ENCODE measurements around the gene ARFIP1.
"Not testable (repeated sequence)": the region's sequence is repeated elsewhere in the genome, so short reads cannot be mapped to it uniquely, and the experiment has no call there.

The ARFIP1 gene

DNA sequence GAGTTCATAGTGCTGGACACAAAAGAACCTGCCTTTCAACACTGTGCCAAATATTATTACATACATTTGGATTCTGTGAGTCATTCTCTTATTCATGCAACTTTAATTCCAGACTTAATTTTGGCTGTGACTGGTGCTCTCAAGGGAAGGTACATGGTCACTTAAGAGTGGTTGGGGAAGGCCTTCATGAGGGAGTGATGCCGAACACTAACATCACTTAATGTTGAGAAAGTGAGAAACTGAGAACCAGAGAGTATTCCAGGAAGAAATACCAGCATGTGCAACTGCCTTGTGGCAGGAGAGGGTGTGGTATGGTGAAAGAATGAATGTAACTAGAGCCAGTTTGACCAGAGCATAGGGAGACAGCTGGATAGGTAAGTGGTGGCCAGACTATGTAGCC is 114.9 kb downstream of the ARFIP1 start:
- in situ Hi-C loops (cut with MboI; ENCODE audit: low sequenced_read_pairs): no loop called here

GRCh38 chr4:152896811-152897210 is 117.1 kb downstream of the ARFIP1 start:
- in situ Hi-C loops (cut with MboI; ENCODE audit: low sequenced_read_pairs): no loop called here

- in situ Hi-C loops (cut with MboI; ENCODE audit: low sequenced_read_pairs): not testable (repeated sequence)
These were observed 118.4 kb downstream of the ARFIP1 start for GRCh38 chr4:152898133-152898532.

DNA sequence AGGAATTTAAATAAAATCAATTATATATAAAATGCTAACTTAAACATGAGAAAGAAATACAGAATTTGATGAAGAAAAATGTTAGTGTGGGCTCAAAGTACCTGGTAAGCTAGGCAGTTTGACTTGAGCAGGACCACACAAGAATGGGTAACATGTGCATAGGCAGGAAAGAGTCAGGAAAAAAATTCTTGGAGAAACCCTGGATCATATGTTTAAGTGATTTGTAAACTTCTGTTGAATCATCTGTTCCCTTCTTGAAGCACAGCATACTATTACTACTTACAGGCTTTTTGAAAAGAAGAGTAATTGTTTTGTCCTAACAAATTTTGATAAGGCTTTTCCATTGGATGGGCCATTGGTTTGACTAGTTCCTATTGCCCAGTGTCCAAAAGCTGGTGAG is 118.9 kb downstream of the ARFIP1 start:
- in situ Hi-C loops (cut with MboI; ENCODE audit: low sequenced_read_pairs): no loop called here

DNA sequence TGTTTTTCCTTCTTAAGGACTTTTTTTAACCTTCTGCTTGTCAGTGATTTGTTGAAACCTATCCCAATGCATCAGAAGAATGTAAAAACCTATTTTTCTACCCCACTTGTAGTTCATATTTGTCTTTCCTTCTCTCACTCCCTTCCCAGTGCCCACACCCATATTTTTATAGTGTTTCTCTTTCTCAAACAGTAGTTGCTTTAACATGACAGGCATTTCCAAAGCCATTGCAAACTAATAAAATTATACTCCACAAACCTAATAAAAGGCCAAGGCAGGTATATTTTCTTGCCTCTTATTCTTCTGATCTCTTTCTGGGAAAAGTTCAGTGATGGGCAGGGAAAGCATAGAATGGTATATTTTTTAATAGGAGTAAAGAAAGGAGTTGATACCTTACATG is 120.6 kb downstream of the ARFIP1 start:
- in situ Hi-C loops (cut with MboI; ENCODE audit: low sequenced_read_pairs): no loop called here

DNA sequence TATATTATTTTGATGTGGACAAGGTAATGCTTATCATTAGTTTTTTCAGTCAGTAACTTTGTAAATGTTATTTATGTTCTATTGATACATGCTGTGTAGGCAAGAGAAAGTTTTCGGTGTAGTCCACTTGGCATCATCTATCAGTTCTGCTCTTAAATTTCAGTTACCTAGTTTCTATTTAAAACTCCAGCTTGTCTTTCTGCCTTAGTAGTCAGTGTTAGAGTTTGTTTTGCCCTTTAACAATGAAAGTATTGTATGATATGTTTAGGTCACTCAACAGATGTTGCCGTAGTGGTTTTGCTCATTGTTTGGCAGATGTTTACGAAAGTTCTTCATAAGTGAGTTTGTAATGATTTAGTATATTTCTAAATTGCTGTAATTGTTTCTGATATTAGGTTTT is 121.5 kb downstream of the ARFIP1 start:
- in situ Hi-C loops (cut with MboI; ENCODE audit: low sequenced_read_pairs): no loop called here

GRCh38 chr4:152903658-152904057 is 123.9 kb downstream of the ARFIP1 start:
- in situ Hi-C loops (cut with MboI; ENCODE audit: low sequenced_read_pairs): no loop called here

- in situ Hi-C loops (cut with MboI; ENCODE audit: low sequenced_read_pairs): no loop called here
These were observed 130.1 kb downstream of the ARFIP1 start for GRCh38 chr4:152909901-152910300.

DNA sequence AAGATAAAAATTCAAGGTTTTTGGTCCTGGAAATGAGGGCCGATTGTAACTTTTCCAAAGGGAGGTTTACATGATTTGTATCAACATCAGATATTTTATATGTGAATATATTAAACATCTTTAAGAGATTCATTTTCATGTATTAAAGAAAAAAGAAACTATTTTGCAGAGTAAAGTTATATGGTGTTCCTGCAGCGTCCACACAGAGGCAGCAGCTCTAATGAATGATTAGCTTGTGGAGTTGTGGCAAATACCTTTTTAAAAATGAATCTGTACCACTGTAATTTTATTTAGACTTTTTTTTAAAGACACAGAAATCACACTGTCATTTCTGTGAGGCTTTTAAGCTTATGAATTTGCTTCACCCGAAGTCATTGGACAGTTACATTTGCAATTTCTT is 130.8 kb downstream of the ARFIP1 start:
- in situ Hi-C loops (cut with MboI; ENCODE audit: low sequenced_read_pairs): no loop called here

- in situ Hi-C loops (cut with MboI; ENCODE audit: low sequenced_read_pairs): no loop called here
These were observed 138.0 kb downstream of the ARFIP1 start for GRCh38 chr4:152917543-152918395.

GRCh38 chr4:152919826-152920225 is 140.1 kb downstream of the ARFIP1 start:
- in situ Hi-C loops (cut with MboI; ENCODE audit: low sequenced_read_pairs): no loop called here

- in situ Hi-C loops (cut with MboI; ENCODE audit: low sequenced_read_pairs): no loop called here
These were observed 141.0 kb downstream of the ARFIP1 start for GRCh38 chr4:152920768-152921167.

- in situ Hi-C loops (cut with MboI; ENCODE audit: low sequenced_read_pairs): no loop called here
These were observed 141.5 kb downstream of the ARFIP1 start for GRCh38 chr4:152921284-152921683.

- in situ Hi-C loops (cut with MboI; ENCODE audit: low sequenced_read_pairs): no loop called here
These were observed 146.1 kb downstream of the ARFIP1 start for GRCh38 chr4:152925851-152926250.

GRCh38 chr4:152926959-152927358 is 147.2 kb downstream of the ARFIP1 start:
- in situ Hi-C loops (cut with MboI; ENCODE audit: low sequenced_read_pairs): no loop called here

DNA sequence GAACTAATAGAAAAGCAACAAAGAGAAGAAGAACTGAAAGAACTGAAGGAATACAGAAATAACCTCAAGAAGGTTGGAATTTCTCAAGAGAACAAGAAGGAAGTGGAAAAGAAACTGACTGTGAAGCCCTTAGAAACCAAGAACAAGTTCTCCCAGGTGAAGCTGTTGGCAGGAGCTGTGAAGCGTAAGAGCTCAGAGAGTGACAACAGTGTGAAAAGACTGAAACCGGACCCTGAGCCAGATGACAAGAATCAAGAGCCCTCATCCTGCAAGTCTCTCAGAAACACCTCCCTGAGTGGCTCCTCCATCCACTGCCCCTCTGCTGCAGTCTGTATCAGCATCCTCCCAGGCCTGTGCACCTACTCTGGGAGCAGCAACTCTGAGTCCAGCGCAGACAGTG is 148.0 kb downstream of the ARFIP1 start:
- in situ Hi-C loops (cut with MboI; ENCODE audit: low sequenced_read_pairs): no loop called here

DNA sequence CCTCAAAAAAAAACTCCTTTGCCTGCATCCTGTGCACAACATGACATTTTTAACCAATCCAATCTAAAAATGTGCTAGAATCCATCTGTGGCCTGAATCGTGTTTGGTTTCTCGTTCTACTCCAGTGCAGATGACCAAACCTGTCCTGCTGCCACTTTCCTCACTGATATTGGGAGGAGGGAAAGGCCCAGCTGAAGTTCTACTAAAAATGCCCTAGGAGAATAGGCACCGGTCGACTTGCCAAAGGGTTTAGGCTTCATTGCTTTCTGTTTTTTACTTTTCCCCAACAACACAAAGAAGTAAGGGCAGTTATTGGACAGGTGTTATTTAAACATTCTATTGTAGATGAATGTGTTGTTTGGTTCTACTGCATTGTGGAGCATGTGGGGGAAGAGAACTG is 148.5 kb downstream of the ARFIP1 start:
- in situ Hi-C loops (cut with MboI; ENCODE audit: low sequenced_read_pairs): no loop called here

- in situ Hi-C loops (cut with MboI; ENCODE audit: low sequenced_read_pairs): no loop called here
These were observed 150.1 kb downstream of the ARFIP1 start for GRCh38 chr4:152929888-152930287.

DNA sequence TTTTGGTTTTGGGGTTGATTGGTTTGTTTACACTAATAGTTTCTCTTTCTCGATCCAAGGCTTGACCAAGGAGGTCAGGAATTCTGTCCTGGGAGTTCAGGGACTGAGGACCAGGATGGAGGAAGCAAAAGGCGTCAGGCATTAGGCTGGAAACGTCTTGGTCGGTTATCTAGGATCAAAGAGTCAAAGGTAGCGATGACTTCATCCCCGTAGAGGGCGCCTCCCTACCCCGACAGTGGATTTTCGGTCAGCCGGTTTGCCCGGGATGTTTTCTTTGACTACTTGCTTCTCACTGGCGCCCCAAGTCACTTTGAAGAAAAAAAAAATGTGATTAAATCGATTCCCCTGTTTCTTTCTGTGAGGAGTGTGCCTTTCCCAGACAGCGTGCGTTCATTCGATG is 155.4 kb downstream of the ARFIP1 start:
- in situ Hi-C loops (cut with MboI; ENCODE audit: low sequenced_read_pairs): no loop called here

DNA sequence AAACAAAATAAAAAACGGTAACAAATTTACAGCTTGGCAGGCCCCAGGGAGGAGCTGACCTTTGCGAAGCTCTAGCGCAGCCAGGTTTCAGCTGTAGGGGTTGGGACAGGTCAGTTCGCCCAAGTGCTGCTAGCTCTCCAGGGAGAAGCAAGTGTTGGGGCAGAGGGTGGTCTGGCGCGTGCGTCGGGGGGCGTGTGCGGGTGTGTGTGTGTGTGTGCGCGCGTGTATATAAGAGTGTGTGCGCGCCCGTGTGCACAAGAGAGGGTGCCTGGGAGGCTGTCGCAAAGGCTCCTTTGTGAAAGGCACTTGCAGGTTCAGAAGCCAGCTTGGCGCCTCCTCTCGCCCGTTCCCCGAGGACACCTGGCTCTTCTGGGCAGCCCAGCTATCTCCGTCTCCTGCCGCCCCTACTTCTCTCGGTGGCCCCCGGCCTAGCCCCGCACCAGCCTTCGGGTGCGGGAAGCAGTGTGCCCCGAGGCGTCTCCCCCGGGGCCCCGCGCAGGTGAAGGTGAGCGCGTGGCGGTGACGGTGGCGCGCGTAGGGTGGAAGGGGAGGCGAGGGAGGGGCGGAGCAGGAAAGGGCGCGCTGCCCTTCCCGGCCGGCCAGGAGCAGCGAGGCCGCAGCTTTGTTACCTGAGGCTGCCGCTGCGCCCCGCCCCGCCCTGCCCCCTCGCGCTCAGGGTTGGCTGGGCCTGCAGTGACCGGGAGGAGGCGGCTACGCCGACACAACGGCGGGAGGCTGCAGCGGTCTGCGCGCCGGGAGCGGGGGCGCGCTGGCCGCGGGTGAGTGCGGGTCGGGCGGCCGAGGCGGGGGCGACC is 156.1 kb downstream of the ARFIP1 start, which contains the start of gene FHDC1:
Gene FHDC1, plus strand, starts transcription at position 693 of the 815 bp plus-strand sequence. CDS start 6,735 bp downstream, outside the sequence.
- in situ Hi-C loops (cut with MboI; ENCODE audit: low sequenced_read_pairs): no loop called here

GRCh38 chr4:152936446-152937335 is 156.9 kb downstream of the ARFIP1 start:
- in situ Hi-C loops (cut with MboI; ENCODE audit: low sequenced_read_pairs): no loop called here

All from hTERT RPE-1 (cell line).